Osteoblast (primary cell): ENCODE data around the gene PRPSAP2. TPM values are rescaled to one million over a fixed set of nuclear protein-coding genes. Genes with fewer than 3 reads are reported as not detected.

Source experiments
- DNase-seq: peaks from one replicate; pipeline ENCODE4 v3.0.0; 2011; ENCODE audit warnings: low spot score, mixed read lengths; ENCODE audit not compliant: insufficient read length; ENCODE audit errors: missing footprints
- H2AFZ ChIP-seq: 2 replicates; pipeline ENCODE4 v1.6.0; 2011; ENCODE audit warnings: mild to moderate bottlenecking, low read length
- H3K27ac ChIP-seq: 2 replicates; pipeline ENCODE4 v1.5.1; 2011; ENCODE audit warnings: mild to moderate bottlenecking, low read depth, low read length, moderate library complexity
- H3K27me3 ChIP-seq: 2 replicates; pipeline ENCODE4 v1.6.0; 2012; ENCODE audit warnings: mild to moderate bottlenecking, control low read depth, inconsistent platforms, low read length, moderate library complexity; ENCODE audit not compliant: insufficient read depth
- H3K36me3 ChIP-seq: 2 replicates; pipeline ENCODE4 v1.5.1; 2011; ENCODE audit warnings: mild to moderate bottlenecking, low read length, control low read depth, moderate library complexity; ENCODE audit not compliant: insufficient read depth
- H3K4me1 ChIP-seq: 2 replicates; pipeline ENCODE4 v1.5.1; 2011; ENCODE audit warnings: mild to moderate bottlenecking, low read length, control low read depth, moderate library complexity; ENCODE audit not compliant: insufficient read depth
- H3K4me2 ChIP-seq: 2 replicates; pipeline ENCODE4 v1.6.0; 2011; ENCODE audit warnings: mild to moderate bottlenecking, low read length; ENCODE audit not compliant: insufficient read depth
- H3K4me3 ChIP-seq: fragments of 200-600 bp; sonication (generic); 3 replicates; pipeline ENCODE4 v1.5.1; 2012; ENCODE audit warnings: mild to moderate bottlenecking, low read length, inconsistent platforms; ENCODE audit not compliant: insufficient read depth
- H3K79me2 ChIP-seq: 2 replicates; pipeline ENCODE4 v1.6.0; 2012; ENCODE audit warnings: mild to moderate bottlenecking, low read length, control low read depth, inconsistent platforms; ENCODE audit not compliant: insufficient read depth
- H3K9me3 ChIP-seq: 2 replicates; pipeline ENCODE4 v1.5.1; 2011; ENCODE audit warnings: low read depth, low read length, control low read depth
- H4K20me1 ChIP-seq: 2 replicates; pipeline ENCODE4 v1.6.0; 2012; ENCODE audit warnings: mild to moderate bottlenecking, low read length, control low read depth; ENCODE audit not compliant: insufficient read depth
- CTCF ChIP-seq: IDR thresholded peaks from 2 replicates; pipeline ENCODE4 v1.5.1; 2011; ENCODE audit warnings: mild to moderate bottlenecking, low read depth, low read length, moderate library complexity; ENCODE audit errors: extremely low read depth
- total RNA-seq: library from RNA; depleted of rRNA; stranded (reverse); fragments of >200 nt; gene quantifications from 2 replicates; pipeline ENCODE4 v1.2.3, GENCODE V29; 2012

PRPSAP2 gene
- total RNA-seq, 1 donor = 23.9 TPM

GRCh38 chr17:18950346-18950745 is 92.4 kb downstream of the PRPSAP2 start:
- H2AFZ ChIP-seq = no peak overlapping the region
- H3K79me2 ChIP-seq = no peaks in the 10 kb centered on the region
- no peaks in the 10 kb centered on the region for H3K4me1 ChIP-seq
- H3K27ac ChIP-seq = no peak overlapping the region
- no peak overlapping the region for H3K4me3 ChIP-seq
- H3K36me3 ChIP-seq = no peaks in the 10 kb centered on the region
- no peaks in the 10 kb centered on the region for H3K9me3 ChIP-seq
- no peak overlapping the region for H3K4me2 ChIP-seq
- H4K20me1 ChIP-seq = no peaks in the 10 kb centered on the region
- TF ChIP-seq CTCF = no peak
- peaks cover 31% of the 10 kb centered on the region for H3K27me3 ChIP-seq
- peak; percentile 41 for DNase-seq

- peak; percentile 75 for DNase-seq
- Histone ChIP-seq H3K27ac (no peak overlapping the region), H3K4me1 (no peaks in the 10 kb centered on the region), H3K27me3 (peaks cover 23% of the 10 kb centered on the region), H3K79me2 (no peaks in the 10 kb centered on the region), H3K4me2 (no peak overlapping the region), H3K9me3 (no peaks in the 10 kb centered on the region), H4K20me1 (no peaks in the 10 kb centered on the region), H3K4me3 (no peak overlapping the region), H2AFZ (no peak overlapping the region), H3K36me3 (no peaks in the 10 kb centered on the region)
- TF ChIP-seq CTCF = no peak
Measured at GRCh38 chr17:18950944-18951905, 93.3 kb downstream of the PRPSAP2 start.

GRCh38 chr17:18951941-18952842 is 94.3 kb downstream of the PRPSAP2 start, which contains the start of gene SLC5A10:
Gene SLC5A10 (plus strand): TSS chr17:18952165. CDS start chr17:18952206, 41 bp downstream.
- peaks cover 23% of the 10 kb centered on the region for H3K27me3 ChIP-seq
- no peak within 1 kb of the TSS for H3K4me3 ChIP-seq
- H3K4me2 ChIP-seq = no peak within 1 kb of the TSS
- no peaks in the 10 kb centered on the region for H3K36me3 ChIP-seq
- H4K20me1 ChIP-seq = no peaks in the 10 kb centered on the region
- peak; percentile 92 for DNase-seq
- no peak within 1 kb of the TSS for H2AFZ ChIP-seq
- H3K4me1 ChIP-seq = no peaks in the 10 kb centered on the region
- H3K27ac ChIP-seq = no peak within 1 kb of the TSS
- TF ChIP-seq CTCF = peak; percentile 52
- H3K9me3 ChIP-seq = no peaks in the 10 kb centered on the region
- H3K79me2 ChIP-seq = no peaks in the 10 kb centered on the region
